GM12891 (cell line): ENCODE results near the gene FAM53A.

Experiments used
- POLR2A ChIP-seq: IDR thresholded peaks from 2 replicates; pipeline ENCODE4 v1.6.1; 2011; ENCODE audit warnings: low read depth, low read length, control low read depth
- POLR2AphosphoS5 ChIP-seq: IDR thresholded peaks from 2 replicates; pipeline ENCODE4 v1.6.1; 2011; ENCODE audit warnings: low read depth, low read length, control low read depth

DNA sequence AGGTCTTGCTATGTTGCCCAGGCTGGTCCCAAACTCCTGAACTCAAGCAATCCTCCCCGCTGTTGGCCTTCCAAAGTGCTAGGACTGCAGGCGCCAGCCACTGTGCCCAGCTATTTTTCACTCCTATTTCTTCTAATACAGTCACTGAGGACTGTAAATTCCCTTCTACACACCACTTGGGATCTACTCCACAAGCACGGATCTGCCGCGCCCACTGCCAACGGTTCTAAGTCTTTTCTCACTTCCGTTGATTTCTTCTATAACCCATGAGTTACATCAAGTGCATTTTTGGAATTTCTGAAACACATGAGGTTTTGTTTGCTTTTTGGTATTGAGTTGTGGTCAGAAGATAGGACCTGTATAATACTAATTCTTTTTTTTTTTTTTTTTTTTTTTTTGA lies 48.6 kb downstream of the FAM53A start:
- TF ChIP-seq POLR2A, result no peak
- no peak for TF ChIP-seq POLR2AphosphoS5
